HepG2 (cell line): ENCODE measurements around the gene PRR14.

Experiments used
- NFIC ChIP-seq: IDR thresholded peaks from 2 replicates; pipeline ENCODE4 v1.6.1; 2012; ENCODE audit warnings: mild to moderate bottlenecking, low read length, inconsistent platforms
- RBAK ChIP-seq: sonication (generic); formaldehyde crosslinking; IDR thresholded peaks from 2 replicates; pipeline ENCODE4 v1.5.1; 2020; ENCODE audit warnings: mild to moderate bottlenecking, missing genetic modification reagents
- SNAI1 ChIP-seq: sonication (generic); formaldehyde crosslinking; IDR thresholded peaks from 2 replicates; pipeline ENCODE4 v1.5.0; 2020; ENCODE audit warnings: mild to moderate bottlenecking, missing genetic modification reagents, borderline replicate concordance
- SRF ChIP-seq: IDR thresholded peaks from 2 replicates; pipeline ENCODE4 v1.6.1; 2011; ENCODE audit warnings: mild to moderate bottlenecking, low read depth, low read length, moderate library complexity
- YY1 ChIP-seq: IDR thresholded peaks from 2 replicates; pipeline ENCODE4 v1.6.1; 2011; ENCODE audit warnings: low read length, low read depth, moderate library complexity, mild to moderate bottlenecking; ENCODE audit not compliant: insufficient read depth, insufficient replicate concordance
- ZNF713 ChIP-seq: sonication (generic); formaldehyde crosslinking; IDR thresholded peaks from 2 replicates; pipeline ENCODE4 v1.4.0; 2020; ENCODE audit warnings: mild to moderate bottlenecking, missing genetic modification reagents
- TF ChIP-seq, protein P1 (sequence below): sonication (generic); formaldehyde crosslinking; IDR thresholded peaks from 2 replicates; pipeline ENCODE4 v1.5.1; 2020; ENCODE audit warnings: missing genetic modification reagents, mild to moderate bottlenecking, borderline replicate concordance
- TF ChIP-seq, protein P2 (sequence below): conservative IDR thresholded peaks from 2 replicates; pipeline ENCODE4 v1.6.1; 2018; ENCODE audit warnings: missing genetic modification reagents
- TF ChIP-seq, protein P3 (sequence below): sonication (generic); formaldehyde crosslinking; IDR thresholded peaks from 2 replicates; pipeline ENCODE4 v1.4.0; 2020; ENCODE audit warnings: missing genetic modification reagents
- TF ChIP-seq, protein P4 (sequence below): sonication (generic); formaldehyde crosslinking; IDR thresholded peaks from 2 replicates; pipeline ENCODE4 v1.5.0; 2020; ENCODE audit warnings: mild to moderate bottlenecking, missing genetic modification reagents, moderate library complexity

DNA sequence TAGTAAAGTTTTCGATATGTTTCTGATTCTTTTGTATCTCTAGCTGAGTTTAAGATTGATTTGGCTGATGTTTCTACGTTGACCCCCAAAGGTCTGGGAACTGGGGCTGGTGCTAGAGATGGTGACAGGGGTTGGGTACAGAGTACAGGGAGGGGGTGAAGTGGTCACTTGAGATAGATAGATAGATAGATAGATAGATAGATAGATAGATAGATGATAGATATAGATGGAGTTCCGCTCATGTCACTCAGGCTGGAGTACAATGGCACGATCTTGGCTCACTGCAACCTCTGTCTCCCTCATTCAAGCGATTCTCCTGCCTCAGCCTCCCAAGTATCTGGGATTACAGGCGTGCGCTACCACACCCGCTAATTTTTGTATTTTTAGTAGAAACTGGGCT lies 5.6 kb downstream of the PRR14 start:
- TF ChIP-seq ZNF713 (CRISPR knock-in tag) (no peak), NFIC (no peak), YY1 (no peak), SNAI1 (CRISPR knock-in tag) (no peak), RBAK (CRISPR knock-in tag) (no peak), SRF (no peak)
- TF ChIP-seq, protein P1, sequence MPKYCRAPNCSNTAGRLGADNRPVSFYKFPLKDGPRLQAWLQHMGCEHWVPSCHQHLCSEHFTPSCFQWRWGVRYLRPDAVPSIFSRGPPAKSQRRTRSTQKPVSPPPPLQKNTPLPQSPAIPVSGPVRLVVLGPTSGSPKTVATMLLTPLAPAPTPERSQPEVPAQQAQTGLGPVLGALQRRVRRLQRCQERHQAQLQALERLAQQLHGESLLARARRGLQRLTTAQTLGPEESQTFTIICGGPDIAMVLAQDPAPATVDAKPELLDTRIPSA, result no peak
- TF ChIP-seq, protein P2, sequence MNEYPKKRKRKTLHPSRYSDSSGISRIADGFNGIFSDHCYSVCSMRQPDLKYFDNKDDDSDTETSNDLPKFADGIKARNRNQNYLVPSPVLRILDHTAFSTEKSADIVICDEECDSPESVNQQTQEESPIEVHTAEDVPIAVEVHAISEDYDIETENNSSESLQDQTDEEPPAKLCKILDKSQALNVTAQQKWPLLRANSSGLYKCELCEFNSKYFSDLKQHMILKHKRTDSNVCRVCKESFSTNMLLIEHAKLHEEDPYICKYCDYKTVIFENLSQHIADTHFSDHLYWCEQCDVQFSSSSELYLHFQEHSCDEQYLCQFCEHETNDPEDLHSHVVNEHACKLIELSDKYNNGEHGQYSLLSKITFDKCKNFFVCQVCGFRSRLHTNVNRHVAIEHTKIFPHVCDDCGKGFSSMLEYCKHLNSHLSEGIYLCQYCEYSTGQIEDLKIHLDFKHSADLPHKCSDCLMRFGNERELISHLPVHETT, result no peak
- TF ChIP-seq, protein P3, sequence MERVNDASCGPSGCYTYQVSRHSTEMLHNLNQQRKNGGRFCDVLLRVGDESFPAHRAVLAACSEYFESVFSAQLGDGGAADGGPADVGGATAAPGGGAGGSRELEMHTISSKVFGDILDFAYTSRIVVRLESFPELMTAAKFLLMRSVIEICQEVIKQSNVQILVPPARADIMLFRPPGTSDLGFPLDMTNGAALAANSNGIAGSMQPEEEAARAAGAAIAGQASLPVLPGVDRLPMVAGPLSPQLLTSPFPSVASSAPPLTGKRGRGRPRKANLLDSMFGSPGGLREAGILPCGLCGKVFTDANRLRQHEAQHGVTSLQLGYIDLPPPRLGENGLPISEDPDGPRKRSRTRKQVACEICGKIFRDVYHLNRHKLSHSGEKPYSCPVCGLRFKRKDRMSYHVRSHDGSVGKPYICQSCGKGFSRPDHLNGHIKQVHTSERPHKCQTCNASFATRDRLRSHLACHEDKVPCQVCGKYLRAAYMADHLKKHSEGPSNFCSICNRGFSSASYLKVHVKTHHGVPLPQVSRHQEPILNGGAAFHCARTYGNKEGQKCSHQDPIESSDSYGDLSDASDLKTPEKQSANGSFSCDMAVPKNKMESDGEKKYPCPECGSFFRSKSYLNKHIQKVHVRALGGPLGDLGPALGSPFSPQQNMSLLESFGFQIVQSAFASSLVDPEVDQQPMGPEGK (CRISPR knock-in tag), result no peak
- TF ChIP-seq, protein P4, sequence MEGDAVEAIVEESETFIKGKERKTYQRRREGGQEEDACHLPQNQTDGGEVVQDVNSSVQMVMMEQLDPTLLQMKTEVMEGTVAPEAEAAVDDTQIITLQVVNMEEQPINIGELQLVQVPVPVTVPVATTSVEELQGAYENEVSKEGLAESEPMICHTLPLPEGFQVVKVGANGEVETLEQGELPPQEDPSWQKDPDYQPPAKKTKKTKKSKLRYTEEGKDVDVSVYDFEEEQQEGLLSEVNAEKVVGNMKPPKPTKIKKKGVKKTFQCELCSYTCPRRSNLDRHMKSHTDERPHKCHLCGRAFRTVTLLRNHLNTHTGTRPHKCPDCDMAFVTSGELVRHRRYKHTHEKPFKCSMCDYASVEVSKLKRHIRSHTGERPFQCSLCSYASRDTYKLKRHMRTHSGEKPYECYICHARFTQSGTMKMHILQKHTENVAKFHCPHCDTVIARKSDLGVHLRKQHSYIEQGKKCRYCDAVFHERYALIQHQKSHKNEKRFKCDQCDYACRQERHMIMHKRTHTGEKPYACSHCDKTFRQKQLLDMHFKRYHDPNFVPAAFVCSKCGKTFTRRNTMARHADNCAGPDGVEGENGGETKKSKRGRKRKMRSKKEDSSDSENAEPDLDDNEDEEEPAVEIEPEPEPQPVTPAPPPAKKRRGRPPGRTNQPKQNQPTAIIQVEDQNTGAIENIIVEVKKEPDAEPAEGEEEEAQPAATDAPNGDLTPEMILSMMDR, result no peak
